GM20431 (cell line): ENCODE data around the gene TBC1D5.
"Not testable (repeated sequence)": the region's sequence is repeated elsewhere in the genome, so short reads cannot be mapped to it uniquely, and the experiment has no call there.

Source experiments
- in situ Hi-C: fragments of 300-500 bp; cut with MseI, MboI; formaldehyde crosslinking; loops from one replicate; pipeline ENCODE4 v1.15.0; 2020; ENCODE audit warnings: low sequenced_read_pairs; ENCODE audit not compliant: unreplicated experiment

TBC1D5 gene

GRCh38 chr3:17749705-17750293 lies 7.4 kb upstream of the TBC1D5 start:
- in situ Hi-C loops: no loop called here

- in situ Hi-C loops: no loop called here
Measured at GRCh38 chr3:17749281-17749680, 6.8 kb upstream of the TBC1D5 start.

GRCh38 chr3:17747890-17748247 lies 5.4 kb upstream of the TBC1D5 start:
- in situ Hi-C loops: no loop called here

- in situ Hi-C loops: no loop called here
Measured at GRCh38 chr3:17747174-17747889, 4.9 kb upstream of the TBC1D5 start.

GRCh38 chr3:17745894-17746293 lies 3.5 kb upstream of the TBC1D5 start:
- in situ Hi-C loops: no loop called here

- in situ Hi-C loops: no loop called here
Measured at GRCh38 chr3:17745301-17745700, 2.9 kb upstream of the TBC1D5 start.

- in situ Hi-C loops: no loop called here
Measured at GRCh38 chr3:17744693-17745092, 2.3 kb upstream of the TBC1D5 start.

GRCh38 chr3:17743658-17743995 lies 1.2 kb upstream of the TBC1D5 start:
- in situ Hi-C loops: no loop called here

GRCh38 chr3:17742880-17743657 lies 638 bp upstream of the TBC1D5 start:
- in situ Hi-C loops: no loop called here

GRCh38 chr3:17741621-17742101 lies 770 bp downstream of the TBC1D5 start:
- in situ Hi-C loops: no loop called here

GRCh38 chr3:17740721-17741141 lies 1.7 kb downstream of the TBC1D5 start:
- in situ Hi-C loops: no loop called here

GRCh38 chr3:17738921-17739320 lies 3.5 kb downstream of the TBC1D5 start:
- in situ Hi-C loops: no loop called here

- in situ Hi-C loops: no loop called here
Measured at GRCh38 chr3:17738219-17738618, 4.2 kb downstream of the TBC1D5 start.

GRCh38 chr3:17737591-17737990 lies 4.8 kb downstream of the TBC1D5 start:
- in situ Hi-C loops: no loop called here

- in situ Hi-C loops: not testable (repeated sequence)
Measured at GRCh38 chr3:17735362-17735761, 7.1 kb downstream of the TBC1D5 start.

- in situ Hi-C loops: no loop called here
Measured at GRCh38 chr3:17733768-17734167, 8.7 kb downstream of the TBC1D5 start.

GRCh38 chr3:17733215-17733614 lies 9.2 kb downstream of the TBC1D5 start:
- in situ Hi-C loops: no loop called here

- in situ Hi-C loops: no loop called here
Measured at GRCh38 chr3:17730318-17730967, 12.0 kb downstream of the TBC1D5 start.

GRCh38 chr3:17726313-17726712 lies 16.1 kb downstream of the TBC1D5 start:
- in situ Hi-C loops: no loop called here

- in situ Hi-C loops: not testable (repeated sequence)
Measured at GRCh38 chr3:17725844-17726243, 16.6 kb downstream of the TBC1D5 start.

GRCh38 chr3:17724948-17725347 lies 17.5 kb downstream of the TBC1D5 start:
- in situ Hi-C loops: no loop called here
